Lung (tissue), 12 donors: ENCODE data around the gene EXOSC10. TPM values are rescaled to one million over a fixed set of nuclear protein-coding genes. Genes with fewer than 3 reads are reported as not detected.
"Not testable (repeated sequence)": the region's sequence is repeated elsewhere in the genome, so short reads cannot be mapped to it uniquely, and the experiment has no call there.

ENCODE experiments used
- ATAC-seq: fragments of 200-7000 bp; cut with Tn5 transposase; one replicate; pipeline ENCODE4 v1.9.1; 2020; ENCODE audit warnings: moderate number of reproducible peaks; ENCODE audit not compliant: insufficient read depth, low FRiP score
- DNase-seq, 3 donors: peaks; one replicate each; pipeline ENCODE4 v3.0.0-alpha.2; 2013 to 2017
- H3K27ac ChIP-seq, 2 donors: one replicate each; pipeline ENCODE4 v1.5.1; 2013; ENCODE audit warnings: mild to moderate bottlenecking in 2 of 2, moderate library complexity in 2 of 2, control low read depth in 1 of 2, inconsistent platforms in 1 of 2, low read depth in 1 of 2, low read length in 1 of 2
- H3K27me3 ChIP-seq, 3 donors: one replicate each; pipeline ENCODE4 v1.5.1; 2013; ENCODE audit warnings: low read length in 2 of 3; ENCODE audit not compliant: control insufficient read depth in 3 of 3, insufficient read depth in 3 of 3
- H3K36me3 ChIP-seq, 4 donors: one replicate each; pipeline ENCODE4 v1.5.1; 2013; ENCODE audit warnings: low read length in 4 of 4, mild to moderate bottlenecking in 1 of 4, moderate library complexity in 1 of 4; ENCODE audit not compliant: control insufficient read depth in 4 of 4, insufficient read depth in 4 of 4
- H3K4me1 ChIP-seq, 5 donors: one replicate each; pipeline ENCODE4 v1.5.1; 2013; ENCODE audit warnings: low read length in 5 of 5, mild to moderate bottlenecking in 2 of 5, moderate library complexity in 1 of 5; ENCODE audit not compliant: control insufficient read depth in 5 of 5, insufficient read depth in 5 of 5
- H3K4me3 ChIP-seq: one replicate; pipeline ENCODE4 v1.5.1; 2013; ENCODE audit warnings: mild to moderate bottlenecking, control low read depth, moderate library complexity
- H3K9ac ChIP-seq, 2 donors: one replicate each; pipeline ENCODE4 v1.5.1; 2013; ENCODE audit warnings: low read length in 2 of 2, control low read depth in 1 of 2; ENCODE audit not compliant: insufficient read depth in 1 of 2
- H3K9me3 ChIP-seq, 4 donors: one replicate each; pipeline ENCODE4 v1.5.1; 2013; ENCODE audit warnings: low read length in 3 of 4, mild to moderate bottlenecking in 1 of 4, moderate library complexity in 1 of 4; ENCODE audit not compliant: control insufficient read depth in 4 of 4, insufficient read depth in 3 of 4
- CTCF ChIP-seq: IDR thresholded peaks from 2 replicates; pipeline ENCODE4 v1.5.1; 2012; ENCODE audit warnings: mild to moderate bottlenecking; ENCODE audit errors: control extremely low read depth, extremely low read depth
- WGBS, 2 donors: extraction: QIAGEN DNeasy Blood & Tissue Kit; methylation state at CpG; one replicate each; pipeline ENCODE4 v1.1.7; 2013; 5-methylcytosine and 5-hydroxymethylcytosine counted together
- polyA plus RNA-seq, 2 donors: library from polyadenylated mRNA; stranded (reverse); fragments of 200-250 nt; gene quantifications; one replicate each; pipeline ENCODE4 v1.2.1, GENCODE V29; 2013
- total RNA-seq, 2 donors: library from RNA; depleted of rRNA in 1 of 2; stranded (reverse); fragments of >200 nt in 1 of 2; gene quantifications; one replicate each; pipeline ENCODE4 v1.2.1, GENCODE V29; 2014 to 2021
- donor health status: control.
- donor health status: control.
- donor health status: Bipolar disorder and iron deficiency.
- donor health status: healthy.
- donor health status: DM: yes; HTN: yes; CAD: no.

EXOSC10 gene
- total and polyA plus RNA-seq, 4 donors, result 29.0 to 75.1 (median 42.3) TPM

- no peaks in the 10 kb centered on the region for H3K27me3 ChIP-seq
- no peak for TF ChIP-seq CTCF
- no peak overlapping the region for H3K27ac ChIP-seq
- H3K4me1 ChIP-seq, result no peaks in the 10 kb centered on the region
- 98 to 100% methylated on average over 2 of the region's 2 CpGs for WGBS, 2 donors
- no peak overlapping the region for H3K4me3 ChIP-seq
- no peak for DNase-seq
- peaks cover 41 to 55% (median 52%) of the 10 kb centered on the region in 4 donors for H3K36me3 ChIP-seq
- no peaks in the 10 kb centered on the region for H3K9me3 ChIP-seq
- no peak overlapping the region for H3K9ac ChIP-seq
- ATAC-seq, result no peak
Observed at GRCh38 chr1:11078631-11079030, 21.0 kb downstream of the EXOSC10 start.

DNA sequence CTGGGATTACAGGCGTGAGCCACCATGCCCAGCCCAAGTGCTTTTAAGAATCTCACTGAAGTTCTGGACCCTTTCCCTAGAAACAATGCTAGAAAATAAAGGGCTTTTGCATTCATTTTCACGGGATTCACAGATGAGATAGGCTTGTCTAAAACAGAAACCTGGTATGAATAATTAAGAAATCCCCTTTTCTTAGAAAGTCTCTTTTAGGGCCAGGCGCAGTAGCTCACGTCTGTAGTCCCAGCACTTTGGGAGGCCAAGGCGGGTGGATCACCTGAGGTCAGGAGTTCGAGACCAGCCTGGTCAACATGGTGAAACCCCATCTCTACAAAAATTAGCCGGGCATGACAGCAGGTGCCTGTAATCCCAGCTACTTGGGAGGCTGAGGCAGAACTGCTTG is 26.3 kb downstream of the EXOSC10 start:
- WGBS, 2 donors, result 93 to 94% methylated on average over 7 of the region's 7 CpGs
- not testable (repeated sequence) for H3K4me1 ChIP-seq, ATAC-seq, H3K27ac ChIP-seq, H3K4me3 ChIP-seq, DNase-seq, H3K9ac ChIP-seq, H3K27me3 ChIP-seq, H3K9me3 ChIP-seq
- H3K36me3 ChIP-seq, result peaks cover 34 to 69% (median 58%) of the 10 kb centered on the region in 4 donors

GRCh38 chr1:11072216-11072917 is 27.3 kb downstream of the EXOSC10 start:
- TF ChIP-seq CTCF, result no peak
- H3K4me3 ChIP-seq, result no peak overlapping the region
- H3K4me1 ChIP-seq, result peaks cover 0 to 10% (median 0%) of the 10 kb centered on the region in 5 donors
- H3K9ac ChIP-seq, result no peak overlapping the region
- H3K36me3 ChIP-seq, result peaks cover 44 to 73% (median 58%) of the 10 kb centered on the region in 4 donors
- no peaks in the 10 kb centered on the region for H3K9me3 ChIP-seq
- no peak overlapping the region for H3K27ac ChIP-seq
- DNase-seq (no peak), ATAC-seq (no peak)
- no peaks in the 10 kb centered on the region for H3K27me3 ChIP-seq
- WGBS, 2 donors, result 70 to 72% methylated on average over 13 of the region's 13 CpGs

DNA sequence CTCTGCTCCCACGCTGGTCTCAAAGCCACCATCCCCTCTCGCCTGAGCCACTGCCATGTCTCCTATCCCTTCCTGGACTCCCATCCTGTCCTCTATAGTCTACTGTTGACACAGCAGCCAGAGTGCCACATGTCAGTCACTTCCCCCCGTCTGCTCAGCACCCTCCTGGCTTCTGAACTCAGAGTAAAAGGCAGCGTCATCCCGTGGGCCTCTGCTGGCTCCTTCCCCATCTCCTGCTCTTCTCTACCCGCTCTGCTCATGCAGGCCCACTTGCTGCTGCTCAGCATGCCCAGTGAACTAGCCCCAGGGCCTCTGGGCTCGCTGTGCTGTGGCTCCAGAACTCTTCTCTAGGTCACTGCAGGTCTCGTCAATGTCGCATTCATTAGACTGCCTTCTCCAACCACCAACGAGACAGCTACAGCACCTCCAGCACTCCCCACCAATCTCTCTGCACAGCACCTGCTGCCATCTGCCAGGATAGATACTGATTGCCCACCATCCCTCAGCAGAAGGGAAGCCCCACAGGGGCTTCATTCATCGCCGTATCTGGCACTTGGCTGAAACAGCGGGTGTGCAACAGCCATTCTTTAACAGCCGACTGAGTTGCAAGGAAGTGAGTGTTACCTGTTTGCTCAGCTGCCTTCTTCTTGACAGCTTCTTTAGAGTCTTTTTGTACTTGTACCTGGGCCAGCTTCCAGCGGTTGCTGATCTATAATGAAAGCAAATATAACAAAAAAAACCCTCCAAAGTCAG is 28.0 kb downstream of the EXOSC10 start:
- Histone ChIP-seq H3K4me3 (no peak overlapping the region), H3K4me1 (peaks cover 0 to 10% (median 0%) of the 10 kb centered on the region in 5 donors), H3K27me3 (no peaks in the 10 kb centered on the region), H3K9ac (no peak overlapping the region), H3K9me3 (no peaks in the 10 kb centered on the region), H3K27ac (no peak overlapping the region), H3K36me3 (peaks cover 45 to 67% (median 57%) of the 10 kb centered on the region in 4 donors)
- DNase-seq (peak in 1 of 3 donors; percentile 33), ATAC-seq (no peak)
- TF ChIP-seq CTCF, result no peak
- WGBS, 2 donors, result 74 to 86% methylated on average over 15 of the region's 15 CpGs
